Mesendoderm (in vitro differentiated cells): ENCODE data around the gene PSMA7.

Experiments used
- DNase-seq: peaks from one replicate; pipeline ENCODE4 v3.0.0; 2013
- H2AK5ac ChIP-seq: 2 replicates; pipeline ENCODE4 v1.6.1; 2013; ENCODE audit warnings: low read length, inconsistent platforms
- H2BK120ac ChIP-seq: 2 replicates; pipeline ENCODE4 v1.6.1; 2013; ENCODE audit warnings: low read depth, mild to moderate bottlenecking, low read length, moderate library complexity, mixed read lengths
- H2BK15ac ChIP-seq: replicated peaks from 2 replicates; pipeline ENCODE4 v1.6.1; 2013; ENCODE audit warnings: low read depth, mild to moderate bottlenecking, moderate library complexity
- H2BK5ac ChIP-seq: 2 replicates; pipeline ENCODE4 v1.6.1; 2013; ENCODE audit warnings: low read length, inconsistent platforms
- H3K18ac ChIP-seq: 2 replicates; pipeline ENCODE4 v1.6.1; 2013; ENCODE audit warnings: mild to moderate bottlenecking, low read length, mixed read lengths
- H3K23ac ChIP-seq: one replicate; pipeline ENCODE4 v1.6.1; 2013; ENCODE audit warnings: low read length
- H3K27ac ChIP-seq: 2 replicates; pipeline ENCODE4 v1.5.1; 2013; ENCODE audit warnings: low read depth, mild to moderate bottlenecking, inconsistent platforms, low read length, moderate library complexity
- H3K27me3 ChIP-seq: 2 replicates; pipeline ENCODE4 v1.6.1; 2013; ENCODE audit warnings: low read length, control low read depth, mild to moderate bottlenecking, inconsistent platforms; ENCODE audit not compliant: insufficient read depth, poor library complexity
- H3K36me3 ChIP-seq: 2 replicates; pipeline ENCODE4 v1.6.1; 2013; ENCODE audit warnings: low read length, inconsistent platforms; ENCODE audit not compliant: control insufficient read depth, insufficient read depth
- H3K4ac ChIP-seq: one replicate; pipeline ENCODE4 v1.6.1; 2013; ENCODE audit warnings: low read depth, mild to moderate bottlenecking, low read length, moderate library complexity
- H3K4me1 ChIP-seq: 2 replicates; pipeline ENCODE4 v1.6.1; 2013; ENCODE audit warnings: low read depth, low read length, inconsistent platforms; ENCODE audit not compliant: control insufficient read depth
- H3K4me2 ChIP-seq: 2 replicates; pipeline ENCODE4 v1.6.1; 2013; ENCODE audit warnings: low read length
- H3K4me3 ChIP-seq: 2 replicates; pipeline ENCODE4 v1.5.1; 2013; ENCODE audit warnings: mild to moderate bottlenecking, low read length
- H3K56ac ChIP-seq: one replicate; pipeline ENCODE4 v1.6.1; 2013; ENCODE audit warnings: low read length
- H3K79me1 ChIP-seq: 2 replicates; pipeline ENCODE4 v1.6.1; 2013; ENCODE audit warnings: low read length, inconsistent platforms
- H3K79me2 ChIP-seq: 2 replicates; pipeline ENCODE4 v1.6.1; 2013; ENCODE audit warnings: mild to moderate bottlenecking, low read length; ENCODE audit not compliant: control insufficient read depth, insufficient read depth
- H3K9ac ChIP-seq: 2 replicates; pipeline ENCODE4 v1.6.1; 2013; ENCODE audit warnings: low read length, inconsistent platforms
- H4K5ac ChIP-seq: one replicate; pipeline ENCODE4 v1.6.1; 2013; ENCODE audit warnings: low read length
- H4K8ac ChIP-seq: one replicate; pipeline ENCODE4 v1.6.1; 2013; ENCODE audit warnings: low read depth, mild to moderate bottlenecking, control low read depth, low read length, moderate library complexity
- WGBS: extraction: QIAGEN DNeasy Blood & Tissue Kit; methylation state at CpG from one replicate; pipeline ENCODE4 v1.1.7; 2013; ENCODE audit warnings: low lambda C conversion rate, missing lambda C conversion rate; ENCODE audit not compliant: insufficient coverage; ENCODE audit errors: extremely low coverage; 5-methylcytosine and 5-hydroxymethylcytosine counted together

Gene PSMA7

GRCh38 chr20:62160253-62160652, 17.1 kb upstream of the PSMA7 start:
- Histone ChIP-seq H3K9ac (no peak overlapping the region), H3K4me1 (peaks cover 2% of the 10 kb centered on the region), H3K79me1 (peaks cover 18% of the 10 kb centered on the region), H3K23ac (no peak overlapping the region), H3K4me3 (no peak overlapping the region), H2BK15ac (no peak overlapping the region), H3K18ac (no peak overlapping the region), H3K4ac (no peak overlapping the region), H2BK5ac (no peak overlapping the region), H4K5ac (no peak overlapping the region), H3K56ac (no peak overlapping the region), H2AK5ac (no peak overlapping the region), H3K27ac (no peak overlapping the region), H3K79me2 (peaks cover 32% of the 10 kb centered on the region), H3K4me2 (no peak overlapping the region), H3K36me3 (peaks cover 10% of the 10 kb centered on the region), H3K27me3 (no peaks in the 10 kb centered on the region), H2BK120ac (no peak overlapping the region), H4K8ac (no peak overlapping the region)
- no CpG with 5 or more reads among the region's 9 CpGs for WGBS
- DNase-seq = no peak

GRCh38 chr20:62159839-62160238, 16.6 kb upstream of the PSMA7 start:
- no CpG with 5 or more reads among the region's 14 CpGs for WGBS

GRCh38 chr20:62159052-62159451, 15.9 kb upstream of the PSMA7 start:
- Histone ChIP-seq H3K9ac (no peak overlapping the region), H2BK5ac (no peak overlapping the region), H2AK5ac (no peak overlapping the region), H3K27ac (no peak overlapping the region), H3K36me3 (peaks cover 6% of the 10 kb centered on the region), H2BK15ac (no peak overlapping the region), H4K8ac (no peak overlapping the region), H3K4me2 (no peak overlapping the region), H3K4me1 (peaks cover 3% of the 10 kb centered on the region), H3K4me3 (no peak overlapping the region), H3K79me2 (peaks cover 37% of the 10 kb centered on the region), H3K56ac (no peak overlapping the region), H4K5ac (no peak overlapping the region), H3K4ac (no peak overlapping the region), H3K23ac (no peak overlapping the region), H3K79me1 (peaks cover 18% of the 10 kb centered on the region), H3K27me3 (no peaks in the 10 kb centered on the region), H3K18ac (no peak overlapping the region), H2BK120ac (no peak overlapping the region)
- no peak for DNase-seq
- no CpG with 5 or more reads among the region's 11 CpGs for WGBS

More at GRCh38 chr20:62159839-62160238, 16.6 kb upstream of the PSMA7 start:
- Histone ChIP-seq H3K4me2 (no peak overlapping the region), H4K5ac (no peak overlapping the region), H4K8ac (no peak overlapping the region), H3K79me2 (peaks cover 32% of the 10 kb centered on the region), H2BK5ac (no peak overlapping the region), H3K4me1 (peaks cover 3% of the 10 kb centered on the region), H3K27me3 (no peaks in the 10 kb centered on the region), H3K4ac (no peak overlapping the region), H3K79me1 (peaks cover 18% of the 10 kb centered on the region), H3K56ac (no peak overlapping the region), H3K36me3 (peaks cover 8% of the 10 kb centered on the region), H3K27ac (no peak overlapping the region), H2BK15ac (no peak overlapping the region), H3K23ac (no peak overlapping the region), H3K4me3 (no peak overlapping the region), H3K18ac (no peak overlapping the region), H2BK120ac (no peak overlapping the region), H3K9ac (no peak overlapping the region), H2AK5ac (no peak overlapping the region)
- no peak for DNase-seq

- H3K4me2 ChIP-seq = no peak overlapping the region
- no peak overlapping the region for H3K27ac ChIP-seq
- no peak overlapping the region for H3K4me3 ChIP-seq
- H3K23ac ChIP-seq = no peak overlapping the region
- H3K27me3 ChIP-seq = no peaks in the 10 kb centered on the region
- no peak overlapping the region for H2BK120ac ChIP-seq
- no peak overlapping the region for H2AK5ac ChIP-seq
- H4K8ac ChIP-seq = no peak overlapping the region
- peaks cover 6% of the 10 kb centered on the region for H3K36me3 ChIP-seq
- no peak overlapping the region for H2BK15ac ChIP-seq
- H3K4ac ChIP-seq = no peak overlapping the region
- WGBS = no CpG with 5 or more reads among the region's 22 CpGs
- peaks cover 23% of the 10 kb centered on the region for H3K79me1 ChIP-seq
- H3K56ac ChIP-seq = no peak overlapping the region
- no peak for DNase-seq
- H2BK5ac ChIP-seq = no peak overlapping the region
- no peak overlapping the region for H3K18ac ChIP-seq
- H3K79me2 ChIP-seq = peaks cover 43% of the 10 kb centered on the region
- H4K5ac ChIP-seq = no peak overlapping the region
- peaks cover 3% of the 10 kb centered on the region for H3K4me1 ChIP-seq
- no peak overlapping the region for H3K9ac ChIP-seq
Measured at GRCh38 chr20:62158541-62158940, 15.3 kb upstream of the PSMA7 start.

- Histone ChIP-seq H4K5ac (no peak overlapping the region), H3K18ac (no peak overlapping the region), H3K27me3 (no peaks in the 10 kb centered on the region), H2BK120ac (no peak overlapping the region), H3K4me2 (no peak overlapping the region), H3K9ac (no peak overlapping the region), H3K4me1 (peaks cover 3% of the 10 kb centered on the region), H3K36me3 (peaks cover 6% of the 10 kb centered on the region), H3K23ac (no peak overlapping the region), H3K4ac (no peak overlapping the region), H3K56ac (no peak overlapping the region), H2BK5ac (no peak overlapping the region), H3K4me3 (no peak overlapping the region), H4K8ac (no peak overlapping the region), H3K79me1 (peaks cover 28% of the 10 kb centered on the region), H3K27ac (no peak overlapping the region), H3K79me2 (peaks cover 48% of the 10 kb centered on the region), H2AK5ac (no peak overlapping the region), H2BK15ac (no peak overlapping the region)
- DNase-seq = no peak
- no CpG with 5 or more reads among the region's 12 CpGs for WGBS
Measured at GRCh38 chr20:62158088-62158400, 14.8 kb upstream of the PSMA7 start.

- Histone ChIP-seq H2BK15ac (no peak overlapping the region), H3K4me2 (no peak overlapping the region), H3K18ac (no peak overlapping the region), H4K8ac (no peak overlapping the region), H3K9ac (no peak overlapping the region), H2AK5ac (no peak overlapping the region), H3K4ac (no peak overlapping the region), H3K4me3 (no peak overlapping the region), H3K27ac (no peak overlapping the region), H2BK120ac (no peak overlapping the region), H2BK5ac (no peak overlapping the region), H3K4me1 (peaks cover 3% of the 10 kb centered on the region), H4K5ac (no peak overlapping the region), H3K36me3 (peaks cover 3% of the 10 kb centered on the region), H3K56ac (no peak overlapping the region), H3K79me1 (peaks cover 28% of the 10 kb centered on the region), H3K23ac (no peak overlapping the region), H3K27me3 (no peaks in the 10 kb centered on the region), H3K79me2 (peaks cover 51% of the 10 kb centered on the region)
- WGBS = no CpG with 5 or more reads among the region's 25 CpGs
- DNase-seq = no peak
Measured at GRCh38 chr20:62157387-62158087, 14.3 kb upstream of the PSMA7 start.
